HepG2 (cell line): ENCODE measurements around the gene DERL2. TPM values are rescaled to one million over a fixed set of nuclear protein-coding genes. Genes with fewer than 3 reads are reported as not detected.
A peak's percentile ranks its signal among the peaks of the same experiment; 100 is the strongest.

Experiments used
- CAMTA2 ChIP-seq: sonication (generic); formaldehyde crosslinking; IDR thresholded peaks from 2 replicates; pipeline ENCODE4 v1.4.0; 2020; ENCODE audit warnings: mild to moderate bottlenecking, missing genetic modification reagents, borderline replicate concordance
- IRF1 ChIP-seq: sonication (generic); formaldehyde crosslinking; IDR thresholded peaks from 2 replicates; pipeline ENCODE4 v1.4.0; 2020; ENCODE audit warnings: low read depth, mild to moderate bottlenecking, missing genetic modification reagents
- KIAA2018 ChIP-seq: sonication (generic); formaldehyde crosslinking; IDR thresholded peaks from 2 replicates; pipeline ENCODE4 v1.5.0; 2020; ENCODE audit warnings: mild to moderate bottlenecking, missing genetic modification reagents, borderline replicate concordance
- KLF12 ChIP-seq: sonication (generic); formaldehyde crosslinking; IDR thresholded peaks from 2 replicates; pipeline ENCODE4 v1.4.0; 2020; ENCODE audit warnings: missing genetic modification reagents, borderline replicate concordance
- MBD4 ChIP-seq: IDR thresholded peaks from 2 replicates; pipeline ENCODE4 v1.6.1; 2012; ENCODE audit warnings: low read length, inconsistent platforms, borderline replicate concordance
- NCOA1 ChIP-seq: sonication (generic); formaldehyde crosslinking; IDR thresholded peaks from 2 replicates; pipeline ENCODE4 v1.9.0; 2021; ENCODE audit warnings: missing genetic modification reagents
- NFAT5 ChIP-seq: sonication (generic); formaldehyde crosslinking; IDR thresholded peaks from 2 replicates; pipeline ENCODE4 v1.4.0; 2020; ENCODE audit warnings: missing genetic modification reagents
- NR2F6 ChIP-seq, 2 experiments: IDR thresholded peaks; 2 replicates each; pipeline ENCODE4 v1.6.1; 2016; ENCODE audit warnings: antibody characterized with exemption in 1 of 2, mild to moderate bottlenecking in 1 of 2
- POLR2G ChIP-seq: fragments of 200-400 bp; formaldehyde crosslinking; IDR thresholded peaks from 2 replicates; pipeline ENCODE4 v1.6.1; 2018; ENCODE audit warnings: mild to moderate bottlenecking, low read depth, low read length, moderate library complexity
- RFX1 ChIP-seq: fragments of 450-650 bp; IDR thresholded peaks from 2 replicates; pipeline ENCODE4 v1.6.1; 2017
- RFXANK ChIP-seq: IDR thresholded peaks from 2 replicates; pipeline ENCODE4 v1.6.1; 2016
- THAP11 ChIP-seq: IDR thresholded peaks from 2 replicates; pipeline ENCODE4 v1.6.1; 2016; ENCODE audit warnings: missing biosample characterization, missing genetic modification reagents
- ZBTB14 ChIP-seq: sonication (generic); formaldehyde crosslinking; IDR thresholded peaks from 2 replicates; pipeline ENCODE4 v1.4.0; 2020; ENCODE audit warnings: missing genetic modification reagents
- ZNF816 ChIP-seq: sonication (generic); formaldehyde crosslinking; IDR thresholded peaks from 2 replicates; pipeline ENCODE4 v1.8.0; 2022; ENCODE audit warnings: missing genetic modification reagents, mild to moderate bottlenecking, borderline replicate concordance
- polyA plus RNA-seq, 8 experiments: library from polyadenylated mRNA; depleted of rRNA in 3 of 8; stranded (reverse) in 7 of 8; unstranded in 1 of 8; fragments of >200 nt; fragmentation: Illumina TruSeq in 4 of 8; extraction: Trizol in 4 of 8; gene quantifications; 2 replicates each; pipeline versions ENCODE4 v1.2.1 to v1.2.3, GENCODE V29; 2011 to 2016; ENCODE audit warnings: low read depth in 4 of 8, missing spikeins in 1 of 8, mixed read lengths in 1 of 8; ENCODE audit not compliant: insufficient read depth in 1 of 8
- total RNA-seq, 5 experiments: library from RNA; depleted of rRNA; stranded (reverse); fragments of >200 nt; fragmentation: Illumina TruSeq; extraction: Trizol; gene quantifications; 2 replicates each; pipeline ENCODE4 v1.2.3, GENCODE V29; 2016; ENCODE audit warnings: low read depth in 1 of 5

DERL2 gene
- total and polyA plus RNA-seq, 2 of the 13 experiments (the other 11 are each of a cell fraction or from before 2014, with no cell fraction given) = 59.3 to 65.2 TPM

GRCh38 chr17:5438716-5439445 is 47.1 kb downstream of the DERL2 start, which contains the start of gene C1QBP (continued):
- peak; percentile 94 for TF ChIP-seq NFAT5 (CRISPR knock-in tag)
- TF ChIP-seq THAP11 = peak; percentile 91
- TF ChIP-seq IRF1 (CRISPR knock-in tag) = no peak
- TF ChIP-seq POLR2G = peak; percentile 90
- TF ChIP-seq RFXANK (CRISPR knock-in tag) = no peak
- TF ChIP-seq KLF12 = peak; percentile 94
- no peak for TF ChIP-seq MBD4
- no peak; the same call in 1 of the 2 replicates for TF ChIP-seq KIAA2018 (CRISPR knock-in tag)
- TF ChIP-seq ZBTB14 (CRISPR knock-in tag) = peak; percentile 54; the same call in 1 of the 2 replicates
- no peak for TF ChIP-seq NR2F6 (IDR thresholded peaks at IDR 0.05)
- peak; percentile 73 for TF ChIP-seq NR2F6 (CRISPR knock-in tag; IDR thresholded peaks at IDR 0.05)
- no peak for TF ChIP-seq RFX1
- peak; percentile 62; the same call in 1 of the 2 replicates for TF ChIP-seq CAMTA2 (CRISPR knock-in tag)
- TF ChIP-seq ZNF816 (CRISPR knock-in tag) = no peak
- TF ChIP-seq NCOA1 = no peak
